A549 (cell line): ENCODE data around the gene FCGR2B.
"Not testable (repeated sequence)": the region's sequence is repeated elsewhere in the genome, so short reads cannot be mapped to it uniquely, and the experiment has no call there.

Experiments used
- CEBPB ChIP-seq, 2 experiments: fragments of >200 bp in 1 of 2; sonication (Bioruptor Twin) in 1 of 2; formaldehyde crosslinking in 1 of 2; IDR thresholded peaks; 2 replicates each; pipeline ENCODE4 v1.6.1; 2012 to 2016
- CHD2 ChIP-seq: fragments of 150-350 bp; IDR thresholded peaks from 2 replicates; pipeline ENCODE4 v1.6.1; 2014; ENCODE audit warnings: low read length; ENCODE audit not compliant: partially characterized antibody
- CTCF ChIP-seq: fragments of >200 bp; sonication (Bioruptor Twin); formaldehyde crosslinking; IDR thresholded peaks from 3 replicates; pipeline ENCODE4 v1.5.1; 2016
- EP300 ChIP-seq, 2 experiments: fragments of >200 bp; sonication (Bioruptor Twin); formaldehyde crosslinking; IDR thresholded peaks; 2 replicates in 1 of 2; 3 replicates in 1 of 2; pipeline ENCODE4 v1.6.1; 2016 to 2017
- JUNB ChIP-seq: fragments of >200 bp; sonication (Bioruptor Twin); formaldehyde crosslinking; IDR thresholded peaks from 2 replicates; pipeline ENCODE4 v1.6.1; 2016
- MAFK ChIP-seq: fragments of 450-650 bp; IDR thresholded peaks from 2 replicates; pipeline ENCODE4 v1.6.1; 2014; ENCODE audit not compliant: partially characterized antibody
- MAX ChIP-seq: IDR thresholded peaks from 2 replicates; pipeline ENCODE4 v1.6.1; 2012
- POLR2AphosphoS2 ChIP-seq: conservative IDR thresholded peaks from 2 replicates; pipeline ENCODE4 v1.6.1; 2012; ENCODE audit warnings: low read length, improper control_type of control experiment, inconsistent platforms
- REST ChIP-seq: fragments of 200-600 bp; sonication (generic); IDR thresholded peaks from 2 replicates; pipeline ENCODE4 v1.6.1; 2016; ENCODE audit warnings: antibody characterized with exemption, mild to moderate bottlenecking, moderate library complexity
- RFX5 ChIP-seq: fragments of 450-650 bp; IDR thresholded peaks from 2 replicates; pipeline ENCODE4 v1.7.1; 2014; ENCODE audit warnings: antibody characterized with exemption, mild to moderate bottlenecking, moderate library complexity
- USF2 ChIP-seq: fragments of 450-650 bp; IDR thresholded peaks from 2 replicates; pipeline ENCODE4 v1.6.1; 2014; ENCODE audit warnings: antibody characterized with exemption

- not testable (repeated sequence) for TF ChIP-seq CTCF; EP300 (IDR thresholded peaks at IDR 0.05); MAX; REST; JUNB; RFX5; POLR2AphosphoS2; MAFK; CHD2; USF2; CEBPB (IDR thresholded peaks at IDR 0.05)
Measured at GRCh38 chr1:161664689-161665088, 1.7 kb downstream of the FCGR2B start.
